Measurements from ENCODE around the gene ACO2. TPM values are rescaled to one million over a fixed set of nuclear protein-coding genes. Genes with fewer than 3 reads are reported as not detected.
A peak's percentile ranks its signal among the peaks of the same experiment; 100 is the strongest.

The ACO2 gene
- total RNA-seq, 1 donor = 57.9 TPM

DNA sequence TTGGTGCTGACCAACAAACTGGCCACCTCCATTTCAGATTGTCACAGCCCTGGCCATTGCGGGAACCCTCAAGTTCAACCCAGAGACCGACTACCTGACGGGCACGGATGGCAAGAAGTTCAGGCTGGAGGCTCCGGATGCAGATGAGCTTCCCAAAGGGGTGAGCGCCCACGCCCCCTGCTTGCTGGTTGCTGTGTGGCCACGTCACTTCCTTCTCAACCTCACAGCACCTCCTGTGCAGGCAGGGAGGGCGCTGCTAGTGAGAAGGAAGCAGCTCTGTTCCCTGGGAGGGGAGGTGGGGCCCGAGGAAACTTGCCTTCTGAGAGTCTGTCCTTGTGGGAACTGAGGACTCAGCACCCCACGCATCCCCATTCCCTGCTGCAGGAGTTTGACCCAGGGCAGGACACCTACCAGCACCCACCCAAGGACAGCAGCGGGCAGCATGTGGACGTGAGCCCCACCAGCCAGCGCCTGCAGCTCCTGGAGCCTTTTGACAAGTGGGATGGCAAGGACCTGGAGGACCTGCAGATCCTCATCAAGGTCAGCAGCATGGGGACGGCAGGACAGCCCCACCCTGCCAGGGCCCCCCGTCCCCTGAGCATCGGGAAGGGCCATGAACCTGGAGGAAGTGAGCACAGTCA, 56.0 kb downstream of the ACO2 start:
- Histone ChIP-seq H3K4me2 (ENCODE audit: insufficient read depth, low read length) (peak overlapping the region; percentile 4), H3K36me3 (ENCODE audit: insufficient read depth, low read length) (peaks cover 61% of the 10 kb centered on the region), H3K9me3 (ENCODE audit: low read depth, low read length) (no peaks in the 10 kb centered on the region), H3K4me3 (ENCODE audit: insufficient read depth, low read length) (no peak overlapping the region), H4K20me1 (ENCODE audit: insufficient read depth, low read length) (peaks cover 36% of the 10 kb centered on the region), H3K79me2 (ENCODE audit: insufficient read depth, low read length) (peaks cover 8% of the 10 kb centered on the region), H3K4me1 (ENCODE audit: insufficient read depth, low read length) (peaks cover 21% of the 10 kb centered on the region), H2AFZ (ENCODE audit: low read length) (no peak overlapping the region), H3K27me3 (ENCODE audit: insufficient read depth, low read length) (no peaks in the 10 kb centered on the region), H3K27ac (ENCODE audit: low read depth, low read length) (peak overlapping the region; percentile 83)
- TF ChIP-seq, protein P1, sequence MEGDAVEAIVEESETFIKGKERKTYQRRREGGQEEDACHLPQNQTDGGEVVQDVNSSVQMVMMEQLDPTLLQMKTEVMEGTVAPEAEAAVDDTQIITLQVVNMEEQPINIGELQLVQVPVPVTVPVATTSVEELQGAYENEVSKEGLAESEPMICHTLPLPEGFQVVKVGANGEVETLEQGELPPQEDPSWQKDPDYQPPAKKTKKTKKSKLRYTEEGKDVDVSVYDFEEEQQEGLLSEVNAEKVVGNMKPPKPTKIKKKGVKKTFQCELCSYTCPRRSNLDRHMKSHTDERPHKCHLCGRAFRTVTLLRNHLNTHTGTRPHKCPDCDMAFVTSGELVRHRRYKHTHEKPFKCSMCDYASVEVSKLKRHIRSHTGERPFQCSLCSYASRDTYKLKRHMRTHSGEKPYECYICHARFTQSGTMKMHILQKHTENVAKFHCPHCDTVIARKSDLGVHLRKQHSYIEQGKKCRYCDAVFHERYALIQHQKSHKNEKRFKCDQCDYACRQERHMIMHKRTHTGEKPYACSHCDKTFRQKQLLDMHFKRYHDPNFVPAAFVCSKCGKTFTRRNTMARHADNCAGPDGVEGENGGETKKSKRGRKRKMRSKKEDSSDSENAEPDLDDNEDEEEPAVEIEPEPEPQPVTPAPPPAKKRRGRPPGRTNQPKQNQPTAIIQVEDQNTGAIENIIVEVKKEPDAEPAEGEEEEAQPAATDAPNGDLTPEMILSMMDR (IDR thresholded peaks at IDR 0.05; ENCODE audit: extremely low read depth, low read depth, low read length) = no peak
- peak; percentile 87 for DNase-seq (ENCODE audit: insufficient read length, low spot score, missing footprints)

DNA sequence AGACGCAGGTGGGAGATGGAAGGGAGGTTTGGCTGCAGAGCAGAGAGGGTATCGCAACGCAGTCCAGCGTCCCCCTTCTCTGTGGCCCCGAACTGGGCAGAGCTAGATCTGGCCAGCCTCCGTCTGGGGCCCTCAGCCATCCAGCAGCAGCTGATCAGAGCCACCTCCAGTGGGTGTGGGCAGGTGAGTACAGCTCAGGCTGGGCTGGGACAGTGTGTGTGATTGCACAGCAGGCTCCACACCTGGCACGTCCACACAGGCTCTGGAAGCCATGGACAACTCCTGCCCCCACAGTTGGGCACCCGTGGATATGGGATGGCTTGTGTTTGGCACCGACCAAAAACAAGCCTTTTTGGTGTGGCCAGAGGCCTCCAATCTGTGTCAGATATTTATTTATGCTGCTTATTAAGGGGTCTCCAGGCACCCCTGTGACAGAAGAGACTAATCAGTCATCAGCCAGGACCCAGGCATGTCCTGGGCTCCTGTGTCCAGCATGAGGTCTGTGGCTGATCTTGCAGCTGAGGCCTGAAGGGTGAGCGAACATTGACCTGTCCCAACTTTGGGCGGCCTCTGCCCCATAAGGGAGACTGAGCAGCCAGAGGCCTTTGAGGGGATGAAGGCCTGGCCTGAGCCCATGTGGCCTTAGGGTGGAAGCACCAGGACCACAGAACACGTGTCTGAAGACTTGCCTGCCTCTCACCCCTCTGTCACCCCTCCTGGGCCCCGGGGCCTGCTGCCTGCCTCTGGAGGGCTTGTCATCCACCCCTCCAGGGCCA, 56.7 kb downstream of the ACO2 start:
- Histone ChIP-seq H3K4me2 (ENCODE audit: insufficient read depth, low read length) (no peak overlapping the region), H4K20me1 (ENCODE audit: insufficient read depth, low read length) (peaks cover 39% of the 10 kb centered on the region), H3K27ac (ENCODE audit: low read depth, low read length) (peak overlapping the region; percentile 49), H3K4me1 (ENCODE audit: insufficient read depth, low read length) (peaks cover 21% of the 10 kb centered on the region), H3K27me3 (ENCODE audit: insufficient read depth, low read length) (no peaks in the 10 kb centered on the region), H3K79me2 (ENCODE audit: insufficient read depth, low read length) (peaks cover 11% of the 10 kb centered on the region), H2AFZ (ENCODE audit: low read length) (no peak overlapping the region), H3K4me3 (ENCODE audit: insufficient read depth, low read length) (no peak overlapping the region), H3K9me3 (ENCODE audit: low read depth, low read length) (no peaks in the 10 kb centered on the region), H3K36me3 (ENCODE audit: insufficient read depth, low read length) (peaks cover 64% of the 10 kb centered on the region)
- DNase-seq (ENCODE audit: insufficient read length, low spot score, missing footprints) = peak; percentile 54
- TF ChIP-seq, protein P1 (IDR thresholded peaks at IDR 0.05; ENCODE audit: extremely low read depth, low read depth, low read length) = no peak

DNA sequence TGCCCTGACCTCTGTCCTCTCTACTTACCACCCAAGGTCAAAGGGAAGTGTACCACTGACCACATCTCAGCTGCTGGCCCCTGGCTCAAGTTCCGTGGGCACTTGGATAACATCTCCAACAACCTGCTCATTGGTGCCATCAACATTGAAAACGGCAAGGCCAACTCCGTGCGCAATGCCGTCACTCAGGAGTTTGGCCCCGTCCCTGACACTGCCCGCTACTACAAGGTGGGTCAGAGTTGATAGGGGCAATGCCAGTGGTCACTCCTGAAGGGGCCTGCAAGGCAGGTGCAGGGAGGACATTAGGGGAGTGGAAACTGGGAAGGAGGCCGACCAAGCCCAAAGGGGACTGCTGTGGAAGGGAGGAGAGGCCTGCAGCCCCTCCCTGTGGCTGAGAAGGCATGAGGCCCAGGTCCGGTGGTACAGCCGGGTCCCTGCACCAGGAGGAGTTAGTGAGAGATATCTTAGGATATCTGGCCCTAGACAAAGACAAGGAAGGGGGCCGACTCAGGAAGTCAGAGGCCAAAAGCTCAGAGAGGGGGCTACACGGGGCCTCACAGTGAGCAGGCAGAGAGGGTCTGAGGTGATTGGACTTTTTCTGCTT, 57.4 kb downstream of the ACO2 start:
- H3K27me3 ChIP-seq (ENCODE audit: insufficient read depth, low read length) = no peaks in the 10 kb centered on the region

More for the DNA sequence above, 57.4 kb downstream of the ACO2 start:
- H3K4me2 ChIP-seq (ENCODE audit: insufficient read depth, low read length) = no peak overlapping the region
- H3K4me3 ChIP-seq (ENCODE audit: insufficient read depth, low read length) = no peak overlapping the region
- H3K4me1 ChIP-seq (ENCODE audit: insufficient read depth, low read length) = peaks cover 21% of the 10 kb centered on the region
- no peak overlapping the region for H2AFZ ChIP-seq (ENCODE audit: low read length)
- H3K9me3 ChIP-seq (ENCODE audit: low read depth, low read length) = no peaks in the 10 kb centered on the region
- H3K27ac ChIP-seq (ENCODE audit: low read depth, low read length) = peak overlapping the region; percentile 49
- peaks cover 44% of the 10 kb centered on the region for H4K20me1 ChIP-seq (ENCODE audit: insufficient read depth, low read length)
- H3K79me2 ChIP-seq (ENCODE audit: insufficient read depth, low read length) = peaks cover 18% of the 10 kb centered on the region
- TF ChIP-seq, protein P1 (IDR thresholded peaks at IDR 0.05; ENCODE audit: extremely low read depth, low read depth, low read length) = no peak
- DNase-seq (ENCODE audit: insufficient read length, low spot score, missing footprints) = no peak
- H3K36me3 ChIP-seq (ENCODE audit: insufficient read depth, low read length) = peaks cover 68% of the 10 kb centered on the region

Data from osteoblast (primary cell).